GM12878 (cell line): Measurements from ENCODE around the gene SPRED3. TPM values are rescaled to one million over a fixed set of nuclear protein-coding genes. Genes with fewer than 3 reads are reported as not detected.

ENCODE experiments used
- ATAC-seq: fragments of 200-7000 bp; cut with Tn5 transposase; 3 replicates; pipeline ENCODE4 v1.9.1; 2020; ENCODE audit warnings: mild to moderate bottlenecking, moderate library complexity
- BruUV-seq: library from RNA; stranded (reverse); fragments of 400-500 nt; replicated peaks from 2 replicates; lab custom pipeline; 2021; lab: Mats Ljungman, UMichigan
- CTCF ChIA-PET: fragments of 300-600 bp; sonication (Branson Sonifier 250); formaldehyde crosslinking; extraction: SDS; loops from one replicate; lab custom pipeline; 2021; ENCODE audit warnings: inconsistent platforms; lab: Yijun Ruan, JAX
- POLR2A ChIA-PET: fragments of 350-600 bp; formaldehyde crosslinking; extraction: SDS; loops from one replicate; lab custom pipeline; 2021; ENCODE audit warnings: inconsistent platforms; lab: Charles Lee
- RAD21 ChIA-PET: fragments of 300-600 bp; sonication (Branson Sonifier 250); formaldehyde crosslinking; loops from one replicate; lab custom pipeline; 2023; ENCODE audit warnings: antibody characterized with exemption; ENCODE audit not compliant: unreplicated experiment; lab: Charles Lee
- SMC1A ChIA-PET: fragments of 300-600 bp; sonication (Branson Sonifier 250); formaldehyde crosslinking; loops from one replicate; lab custom pipeline; 2023; ENCODE audit not compliant: unreplicated experiment, uncharacterized antibody; lab: Charles Lee
- DNase-seq: peaks from one replicate; pipeline ENCODE4 v3.0.0-alpha.2; 2011; ENCODE audit warnings: low read depth, low spot score
- FAIRE-seq: peaks from 3 replicates; lab custom pipeline; 2011; peaks lifted over from hg19 to GRCh38; lab: Jason Lieb, UNC
- H2AFZ ChIP-seq: 2 replicates; pipeline ENCODE4 v1.6.0; 2011; ENCODE audit warnings: low read depth, low read length, control low read depth; ENCODE audit not compliant: control insufficient read depth
- H3K27ac ChIP-seq: 2 replicates; pipeline ENCODE4 v1.5.1; 2011; ENCODE audit warnings: control low read depth; ENCODE audit not compliant: control insufficient read depth, insufficient read depth
- H3K27me3 ChIP-seq, 2 experiments: replicated peaks in 1 of 2; 2 replicates each; pipeline versions ENCODE4 v1.6.0 to v1.6.1; 2011; ENCODE audit warnings: low read length in 1 of 2; ENCODE audit not compliant: control insufficient read depth in 2 of 2, insufficient read depth in 2 of 2
- H3K36me3 ChIP-seq, 2 experiments: 2 replicates each; pipeline ENCODE4 v1.5.1; 2011; ENCODE audit warnings: low read length in 1 of 2; ENCODE audit not compliant: control insufficient read depth in 2 of 2, insufficient read depth in 2 of 2
- H3K4me1 ChIP-seq: 2 replicates; pipeline ENCODE4 v1.6.1; 2011; ENCODE audit warnings: mild to moderate bottlenecking, low read length, moderate library complexity, mixed read lengths; ENCODE audit not compliant: control insufficient read depth, insufficient read depth
- H3K4me2 ChIP-seq: 2 replicates; pipeline ENCODE4 v1.6.0; 2011; ENCODE audit warnings: control low read depth; ENCODE audit not compliant: control insufficient read depth, insufficient read depth
- H3K4me3 ChIP-seq: fragments of 200-600 bp; sonication (generic); 2 replicates; pipeline ENCODE4 v1.5.1; 2016
- H3K79me2 ChIP-seq: 2 replicates; pipeline ENCODE4 v1.6.0; 2011; ENCODE audit warnings: low read length; ENCODE audit not compliant: control insufficient read depth, insufficient read depth
- H3K9ac ChIP-seq: 2 replicates; pipeline ENCODE4 v1.8.0; 2011; ENCODE audit warnings: low read length, control low read depth, mixed read lengths; ENCODE audit not compliant: control insufficient read depth, insufficient read depth
- H3K9me3 ChIP-seq: replicated peaks from 3 replicates; pipeline ENCODE4 v1.5.1; 2011; ENCODE audit warnings: mild to moderate bottlenecking, low read length; ENCODE audit not compliant: control insufficient read depth, insufficient read depth
- H4K20me1 ChIP-seq: 2 replicates; pipeline ENCODE4 v1.6.0; 2011; ENCODE audit not compliant: control insufficient read depth, insufficient read depth
- CEBPB ChIP-seq, 2 experiments: fragments of 150-350 bp in 1 of 2; IDR thresholded peaks; 2 replicates each; pipeline ENCODE4 v1.6.1; 2012 to 2014; ENCODE audit warnings: low read depth in 2 of 2, low read length in 2 of 2, borderline replicate concordance in 1 of 2, inconsistent platforms in 1 of 2
- CHD2 ChIP-seq: IDR thresholded peaks from 2 replicates; pipeline ENCODE4 v1.6.1; 2011; ENCODE audit warnings: low read depth, low read length, improper control_type of control experiment, borderline replicate concordance
- CHD4 ChIP-seq: fragments of 200-600 bp; sonication (generic); IDR thresholded peaks from 2 replicates; pipeline ENCODE4 v1.6.1; 2016; ENCODE audit warnings: mild to moderate bottlenecking
- GABPA ChIP-seq: IDR thresholded peaks from 2 replicates; pipeline ENCODE4 v1.6.1; 2014; ENCODE audit warnings: antibody characterized with exemption, low read depth, mild to moderate bottlenecking, inconsistent platforms
- IKZF1 ChIP-seq: fragments of 450-650 bp; conservative IDR thresholded peaks from 2 replicates; pipeline ENCODE4 v1.6.1; 2017; ENCODE audit warnings: antibody characterized with exemption, mild to moderate bottlenecking
- IKZF2 ChIP-seq, 2 experiments: fragments of 450-650 bp; IDR thresholded peaks; 2 replicates each; pipeline ENCODE4 v1.6.1; 2017; ENCODE audit warnings: mild to moderate bottlenecking in 2 of 2, moderate library complexity in 2 of 2
- IRF5 ChIP-seq: fragments of 450-650 bp; IDR thresholded peaks from 2 replicates; pipeline ENCODE4 v1.6.1; 2017; ENCODE audit warnings: borderline replicate concordance
- NFYB ChIP-seq: IDR thresholded peaks from 2 replicates; pipeline ENCODE4 v1.6.1; 2011; ENCODE audit warnings: low read depth, mild to moderate bottlenecking, low read length, improper control_type of control experiment, moderate library complexity; ENCODE audit not compliant: insufficient read depth
- RUNX3 ChIP-seq: IDR thresholded peaks from 2 replicates; pipeline ENCODE4 v1.6.1; 2012; ENCODE audit warnings: low read length, inconsistent platforms
- SMARCA5 ChIP-seq: fragments of 450-650 bp; IDR thresholded peaks from 2 replicates; pipeline ENCODE4 v1.6.1; 2017; ENCODE audit warnings: mild to moderate bottlenecking
- SMC3 ChIP-seq: IDR thresholded peaks from 2 replicates; pipeline ENCODE4 v1.6.1; 2011; ENCODE audit warnings: low read length, improper control_type of control experiment, borderline replicate concordance
- SPI1 ChIP-seq: IDR thresholded peaks from 2 replicates; pipeline ENCODE4 v1.6.1; 2011; ENCODE audit warnings: low read depth, mild to moderate bottlenecking, low read length, moderate library complexity, borderline replicate concordance; ENCODE audit not compliant: insufficient read depth
- SREBF2 ChIP-seq: IDR thresholded peaks from 2 replicates; pipeline ENCODE4 v1.6.1; 2012; ENCODE audit warnings: mild to moderate bottlenecking, low read length
- SUZ12 ChIP-seq: fragments of 200-600 bp; sonication (generic); IDR thresholded peaks from one replicate; pipeline ENCODE4 v1.6.1; 2018; ENCODE audit warnings: antibody characterized with exemption, mild to moderate bottlenecking; ENCODE audit not compliant: unreplicated experiment
- TAF1 ChIP-seq: IDR thresholded peaks from 2 replicates; pipeline ENCODE4 v1.6.1; 2011; ENCODE audit warnings: mild to moderate bottlenecking, low read depth, low read length, borderline replicate concordance
- TBL1XR1 ChIP-seq: IDR thresholded peaks from 2 replicates; pipeline ENCODE4 v1.6.1; 2012; ENCODE audit warnings: low read depth, low read length, improper control_type of control experiment
- ZNF24 ChIP-seq: fragments of 450-650 bp; IDR thresholded peaks from 2 replicates; pipeline ENCODE4 v1.6.1; 2017; ENCODE audit warnings: antibody characterized with exemption, mild to moderate bottlenecking
- ZNF384 ChIP-seq: IDR thresholded peaks from 2 replicates; pipeline ENCODE4 v1.6.1; 2012; ENCODE audit warnings: low read depth, mild to moderate bottlenecking, low read length, improper control_type of control experiment, borderline replicate concordance
- WGBS: methylation state at CpG from one replicate; pipeline ENCODE4 v1.1.6; 2016; ENCODE audit warnings: low lambda C conversion rate; ENCODE audit not compliant: insufficient replicate concordance, insufficient coverage; ENCODE audit errors: missing lambda C conversion rate; 5-methylcytosine and 5-hydroxymethylcytosine counted together
- in situ Hi-C: fragments of 300-500 bp; cut with MboI; formaldehyde crosslinking; loops from 9 replicates; pipeline ENCODE4 v1.14.3; 2018; ENCODE audit warnings: mixed read lengths
- intact Hi-C: fragments of 100-400 bp; cut with micrococcal nuclease; formaldehyde crosslinking; loops from one replicate; pipeline ENCODE4 v1.14.2; 2022; ENCODE audit not compliant: unreplicated experiment
- polyA plus RNA-seq, 11 experiments: library from polyadenylated mRNA; depleted of rRNA in 4 of 11; unstranded in 6 of 11; stranded (reverse) in 5 of 11; fragments of >200 nt; fragmentation: Nextera tagmentation in 4 of 11; fragmentation: Illumina TruSeq in 1 of 11; extraction: Ambion mirVana in 4 of 11; extraction: Trizol in 1 of 11; gene quantifications; 1 replicate in 1 of 11; 2 replicates in 10 of 11; pipeline versions ENCODE4 v1.2.1 to v1.2.3, GENCODE V29; 2011 to 2016; ENCODE audit warnings: inconsistent platforms in 2 of 11, missing spikeins in 2 of 11, low read depth in 1 of 11
- total RNA-seq, 4 experiments: library from RNA; depleted of rRNA in 3 of 4; stranded (reverse); fragments of >200 nt in 3 of 4; fragmentation: Illumina TruSeq in 1 of 4; extraction: Trizol in 1 of 4; gene quantifications; 2 replicates each; pipeline versions ENCODE4 v1.2.1 to v1.2.3, GENCODE V29; 2013 to 2021
- TF ChIP-seq, protein P1 (sequence below): IDR thresholded peaks from 2 replicates; pipeline ENCODE4 v1.6.1; 2012; ENCODE audit warnings: low read depth, low read length, improper control_type of control experiment

SPRED3 gene
- total and polyA plus RNA-seq, 10 of the 15 experiments (the other 5 are each of a cell fraction or from before 2014, with no cell fraction given) = 0.09 to 1.5 (median 0.31) TPM; not detected in 2

DNA sequence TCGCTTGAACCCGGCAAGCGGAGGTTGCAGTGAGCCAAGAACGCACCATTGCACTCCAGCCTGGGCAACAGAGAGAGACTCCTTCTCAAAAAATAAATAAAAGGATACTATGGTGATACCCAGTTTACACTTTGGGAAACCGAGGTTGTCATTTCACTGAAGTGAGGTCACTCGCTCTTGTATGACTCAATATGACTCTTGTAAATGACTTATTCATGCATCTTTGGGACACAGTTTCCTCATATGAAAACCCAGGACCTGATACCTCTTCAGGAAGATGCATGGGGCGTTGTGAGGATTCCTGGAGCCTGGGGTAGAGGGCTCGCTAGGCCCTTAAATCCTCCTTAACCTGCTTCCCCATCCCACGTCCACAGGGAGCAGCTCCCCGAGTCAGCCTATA is 9.6 kb upstream of the SPRED3 start:
- no peak for FAIRE-seq
- in situ Hi-C loops (no loop called here), intact Hi-C loops (no loop called here)
- ChIA-PET SMC1A (no interaction called here), POLR2A (no interaction called here), RAD21 (no interaction called here), CTCF (no interaction called here)
- TF ChIP-seq SMARCA5 (no peak), SREBF2 (no peak), ZNF24 (no peak), TBL1XR1 (no peak), IKZF2 (IDR thresholded peaks at IDR 0.05) (no peak), CHD4 (no peak), SUZ12 (no peak), IRF5 (no peak), CHD2 (no peak), GABPA (no peak), TAF1 (no peak), ZNF384 (no peak), RUNX3 (no peak), IKZF1 (no peak), SPI1 (no peak), CEBPB (IDR thresholded peaks at IDR 0.05; ENCODE audit: borderline replicate concordance in 1 of 2, low read depth in 2 of 2, low read length in 2 of 2) (no peak), SMC3 (no peak), NFYB (no peak)
- TF ChIP-seq, protein P1, sequence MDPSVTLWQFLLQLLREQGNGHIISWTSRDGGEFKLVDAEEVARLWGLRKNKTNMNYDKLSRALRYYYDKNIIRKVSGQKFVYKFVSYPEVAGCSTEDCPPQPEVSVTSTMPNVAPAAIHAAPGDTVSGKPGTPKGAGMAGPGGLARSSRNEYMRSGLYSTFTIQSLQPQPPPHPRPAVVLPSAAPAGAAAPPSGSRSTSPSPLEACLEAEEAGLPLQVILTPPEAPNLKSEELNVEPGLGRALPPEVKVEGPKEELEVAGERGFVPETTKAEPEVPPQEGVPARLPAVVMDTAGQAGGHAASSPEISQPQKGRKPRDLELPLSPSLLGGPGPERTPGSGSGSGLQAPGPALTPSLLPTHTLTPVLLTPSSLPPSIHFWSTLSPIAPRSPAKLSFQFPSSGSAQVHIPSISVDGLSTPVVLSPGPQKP = no peak
- H3K9me3 ChIP-seq = no peaks in the 10 kb centered on the region
- H3K4me1 ChIP-seq = peaks cover 14% of the 10 kb centered on the region
- no TSS peak for BruUV-seq
- no peaks in the 10 kb centered on the region for H3K27me3 ChIP-seq
- DNase-seq = no peak
- no peak overlapping the region for H3K27ac ChIP-seq
- no peak for ATAC-seq
- no peak overlapping the region for H3K9ac ChIP-seq
- 0 out of 2 replicates have a peak, but pooled peaks cover 2% of the 10 kb centered on the region for H4K20me1 ChIP-seq
- no peak overlapping the region for H2AFZ ChIP-seq
- peaks cover 28% of the 10 kb centered on the region for H3K79me2 ChIP-seq
- H3K4me3 ChIP-seq = no peak overlapping the region
- peaks cover 15 to 28% of the 10 kb centered on the region in 2 experiments; a peak in 3 of 4 replicates for H3K36me3 ChIP-seq
- H3K4me2 ChIP-seq = no peak overlapping the region
- WGBS = 89% methylated on average over 10 of the region's 10 CpGs
